Tibial artery (tissue), 4 donors: ENCODE data around the gene ZBTB7A.

Experiments used
- DNase-seq, 2 donors: peaks; one replicate each; pipeline ENCODE4 v3.0.0-alpha.2; 2019
- H3K27ac ChIP-seq, 2 donors: fragments of 200-600 bp; sonication (generic) in 1 of 2; 1 replicate in 1 of 2; 2 replicates in 1 of 2; pipeline ENCODE4 v1.5.1; 2018 to 2019; ENCODE audit warnings: mild to moderate bottlenecking in 1 of 2
- H3K27me3 ChIP-seq, 2 donors: fragments of 200-600 bp; sonication (generic) in 1 of 2; one replicate each; pipeline versions ENCODE4 v1.5.1 to v1.6.0; 2016 to 2019
- H3K36me3 ChIP-seq, 3 donors: fragments of 200-600 bp; sonication (generic) in 2 of 3; one replicate each; pipeline ENCODE4 v1.5.1; 2016 to 2019; ENCODE audit warnings: mild to moderate bottlenecking in 2 of 3
- H3K4me1 ChIP-seq, 4 donors: fragments of 200-600 bp; sonication (generic) in 2 of 4; 1 replicate in 3 of 4; 2 replicates in 1 of 4; pipeline ENCODE4 v1.5.1; 2016 to 2019
- H3K4me3 ChIP-seq, 2 donors: fragments of 200-600 bp; sonication (generic) in 1 of 2; 1 replicate in 1 of 2; 2 replicates in 1 of 2; pipeline ENCODE4 v1.5.1; 2018 to 2019; ENCODE audit warnings: mild to moderate bottlenecking in 2 of 2
- H3K9me3 ChIP-seq, 3 donors: fragments of 200-600 bp; sonication (generic) in 1 of 3; one replicate each; pipeline ENCODE4 v1.5.1; 2016 to 2019
- CTCF ChIP-seq, 2 experiments: fragments of 200-600 bp in 1 of 2; fragments of 450-650 bp in 1 of 2; IDR thresholded peaks; one replicate each; pipeline ENCODE4 v1.5.1; 2017 to 2019; ENCODE audit warnings: antibody characterized with exemption in 2 of 2, mild to moderate bottlenecking in 1 of 2, moderate library complexity in 1 of 2
- intact Hi-C: fragments of 100-400 bp; cut with DNase I; formaldehyde crosslinking; loops from one replicate; pipeline ENCODE4 v1.15.0; 2023; ENCODE audit warnings: low total_unique reads

Gene ZBTB7A

GRCh38 chr19:4080473-4080872, 13.8 kb upstream of the ZBTB7A start:
- no peaks in the 10 kb centered on the region for H3K36me3 ChIP-seq
- H3K27me3 ChIP-seq = peaks cover 0 to 25% of the 10 kb centered on the region in 2 donors
- intact Hi-C loops = no loop called here
- H3K4me1 ChIP-seq = peaks cover 0 to 11% (median 8%) of the 10 kb centered on the region in 4 donors
- TF ChIP-seq CTCF (IDR thresholded peaks at IDR 0.05) = no peak
- H3K4me3 ChIP-seq = no peak overlapping the region
- no peak overlapping the region for H3K27ac ChIP-seq
- H3K9me3 ChIP-seq = no peaks in the 10 kb centered on the region
- DNase-seq = no peak

GRCh38 chr19:4077800-4078684, 11.3 kb upstream of the ZBTB7A start:
- Histone ChIP-seq H3K4me3 (peak overlapping the region; percentile 57 to 74), H3K27ac (peak overlapping the region; percentile 64 to 66), H3K9me3 (no peaks in the 10 kb centered on the region), H3K4me1 (peaks cover 0 to 11% (median 8%) of the 10 kb centered on the region in 4 donors), H3K27me3 (peaks cover 0 to 10% of the 10 kb centered on the region in 2 donors), H3K36me3 (no peaks in the 10 kb centered on the region)
- no peak for TF ChIP-seq CTCF (IDR thresholded peaks at IDR 0.05)
- DNase-seq = peak in 1 of 2 donors; percentile 72
- intact Hi-C loops = loop anchor here (5.0 kb wide), 1 partner anchor 566 kb away; no protein-coding TSS in a partner anchor

- H3K27ac ChIP-seq = peak overlapping the region in 1 of 2 donors; percentile 64
- peaks cover 0 to 8% of the 10 kb centered on the region in 2 donors for H3K27me3 ChIP-seq
- H3K4me1 ChIP-seq = peaks cover 0 to 11% (median 8%) of the 10 kb centered on the region in 4 donors
- H3K36me3 ChIP-seq = no peaks in the 10 kb centered on the region
- H3K4me3 ChIP-seq = no peak overlapping the region
- intact Hi-C loops = loop anchor here (5.0 kb wide), 1 partner anchor 565 kb away; no protein-coding TSS in a partner anchor
- TF ChIP-seq CTCF (IDR thresholded peaks at IDR 0.05) = no peak
- no peak for DNase-seq
- no peaks in the 10 kb centered on the region for H3K9me3 ChIP-seq
These were observed 10.3 kb upstream of the ZBTB7A start for GRCh38 chr19:4077007-4077374.

- Histone ChIP-seq H3K27me3 (peaks cover 0 to 8% of the 10 kb centered on the region in 2 donors), H3K4me3 (no peak overlapping the region), H3K27ac (no peak overlapping the region), H3K4me1 (peaks cover 0 to 11% (median 8%) of the 10 kb centered on the region in 4 donors), H3K36me3 (no peaks in the 10 kb centered on the region), H3K9me3 (no peaks in the 10 kb centered on the region)
- no peak for DNase-seq
- intact Hi-C loops = loop anchor here (5.0 kb wide), 1 partner anchor 563 kb away; no protein-coding TSS in a partner anchor
- no peak for TF ChIP-seq CTCF (IDR thresholded peaks at IDR 0.05)
These were observed 8.7 kb upstream of the ZBTB7A start for GRCh38 chr19:4075373-4075772.

GRCh38 chr19:4071610-4072009, 4.9 kb upstream of the ZBTB7A start:
- Histone ChIP-seq H3K27me3 (no peaks in the 10 kb centered on the region), H3K27ac (no peak overlapping the region), H3K9me3 (no peaks in the 10 kb centered on the region), H3K36me3 (no peaks in the 10 kb centered on the region), H3K4me1 (peaks cover 0 to 13% (median 8%) of the 10 kb centered on the region in 4 donors), H3K4me3 (no peak overlapping the region)
- TF ChIP-seq CTCF (IDR thresholded peaks at IDR 0.05) = no peak
- no peak for DNase-seq
- intact Hi-C loops = no loop called here
